Astrocyte (in vitro differentiated cells and primary cell): ENCODE measurements around the gene ATCAY.

ENCODE experiments used
- CTCF ChIP-seq: IDR thresholded peaks from 2 replicates; pipeline ENCODE4 v1.5.1; 2011; ENCODE audit warnings: low read depth, mild to moderate bottlenecking, inconsistent platforms, low read length, moderate library complexity; ENCODE audit not compliant: insufficient read depth
- EZH2 ChIP-seq: IDR thresholded peaks from 2 replicates; pipeline ENCODE4 v1.6.1; 2012; ENCODE audit warnings: mild to moderate bottlenecking, low read length, inconsistent platforms; ENCODE audit not compliant: insufficient read depth

- TF ChIP-seq EZH2 = no peak
- no peak for TF ChIP-seq CTCF
These were observed 48.5 kb upstream of the ATCAY start for GRCh38 chr19:3832001-3832400.
